Thyroid gland (tissue), 4 donors: ENCODE data around the gene BPIFA1. TPM values are rescaled to one million over a fixed set of nuclear protein-coding genes. Genes with fewer than 3 reads are reported as not detected.

Source experiments
- DNase-seq, 2 donors: peaks; one replicate each; pipeline ENCODE4 v3.0.0-alpha.2; 2019
- H3K27ac ChIP-seq, 3 donors: fragments of 200-600 bp; sonication (generic); 1 replicate in 2 of 3; 2 replicates in 1 of 3; pipeline ENCODE4 v1.5.1; 2016 to 2019; ENCODE audit warnings: mild to moderate bottlenecking in 1 of 3, moderate library complexity in 1 of 3
- H3K27me3 ChIP-seq: fragments of 200-600 bp; sonication (generic); one replicate; pipeline ENCODE4 v1.5.1; 2019
- H3K36me3 ChIP-seq, 2 donors: fragments of 200-600 bp; sonication (generic); one replicate each; pipeline ENCODE4 v1.5.1; 2016 to 2019
- H3K4me1 ChIP-seq, 2 donors: fragments of 200-600 bp; sonication (generic); one replicate each; pipeline ENCODE4 v1.5.1; 2017 to 2019
- H3K4me3 ChIP-seq, 3 donors: fragments of 200-600 bp; sonication (generic); replicated peaks in 1 of 3; 1 replicate in 2 of 3; 2 replicates in 1 of 3; pipeline ENCODE4 v1.5.1; 2016; ENCODE audit warnings: mild to moderate bottlenecking in 1 of 3
- H3K9me3 ChIP-seq: fragments of 200-600 bp; sonication (generic); one replicate; pipeline ENCODE4 v1.5.1; 2017
- POLR2A ChIP-seq, 2 donors: fragments of 450-650 bp; IDR thresholded peaks; one replicate each; pipeline ENCODE4 v1.6.1; 2017; ENCODE audit warnings: antibody characterized with exemption in 2 of 2, mild to moderate bottlenecking in 2 of 2, moderate library complexity in 1 of 2
- WGBS, 2 donors: methylation state at CpG; one replicate each; pipeline ENCODE4 v1.1.5; 2017; 5-methylcytosine and 5-hydroxymethylcytosine counted together
- intact Hi-C: fragments of 100-400 bp; cut with DNase I; formaldehyde crosslinking; loops from one replicate; pipeline ENCODE4 v1.15.1; 2023
- total RNA-seq, 4 donors: library from RNA; depleted of rRNA; stranded (reverse); fragments of >200 nt; gene quantifications; one replicate each; pipeline ENCODE4 v1.2.3, GENCODE V29; 2016
- TF ChIP-seq, protein P1 (sequence below), 6 experiments: fragments of 200-600 bp in 3 of 6; fragments of 450-650 bp in 3 of 6; sonication (generic) in 3 of 6; IDR thresholded peaks; one replicate each; pipeline ENCODE4 v1.5.1; 2016 to 2019; ENCODE audit warnings: antibody characterized with exemption in 6 of 6, mild to moderate bottlenecking in 2 of 6, inconsistent platforms in 1 of 6, moderate library complexity in 1 of 6

Gene BPIFA1
- total RNA-seq, 4 donors from 2014 or later, result not detected

DNA sequence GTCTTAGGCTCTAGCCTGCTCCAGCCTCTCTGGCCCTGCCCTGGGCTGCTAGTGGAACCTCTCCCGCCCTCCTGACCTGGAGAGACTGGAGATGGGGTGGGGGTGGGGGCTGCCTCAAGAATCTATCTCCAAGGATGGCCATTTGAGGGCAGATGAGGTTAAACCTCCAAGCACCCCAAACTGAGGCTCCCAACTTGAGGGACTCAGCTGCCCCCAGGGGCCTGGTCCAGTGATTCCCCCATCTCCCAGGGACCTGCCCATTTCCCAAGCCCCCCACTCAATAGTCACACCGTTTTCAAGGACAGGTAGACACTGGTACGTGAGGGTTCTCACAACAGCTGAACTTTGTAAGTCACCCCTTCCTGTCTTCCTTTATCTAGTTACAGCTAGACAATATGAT is 40.1 kb downstream of the BPIFA1 start:
- WGBS, 2 donors, result 74 to 78% methylated on average over 3 of the region's 3 CpGs
- TF ChIP-seq POLR2A (IDR thresholded peaks at IDR 0.05), result no peak
- TF ChIP-seq, protein P1, sequence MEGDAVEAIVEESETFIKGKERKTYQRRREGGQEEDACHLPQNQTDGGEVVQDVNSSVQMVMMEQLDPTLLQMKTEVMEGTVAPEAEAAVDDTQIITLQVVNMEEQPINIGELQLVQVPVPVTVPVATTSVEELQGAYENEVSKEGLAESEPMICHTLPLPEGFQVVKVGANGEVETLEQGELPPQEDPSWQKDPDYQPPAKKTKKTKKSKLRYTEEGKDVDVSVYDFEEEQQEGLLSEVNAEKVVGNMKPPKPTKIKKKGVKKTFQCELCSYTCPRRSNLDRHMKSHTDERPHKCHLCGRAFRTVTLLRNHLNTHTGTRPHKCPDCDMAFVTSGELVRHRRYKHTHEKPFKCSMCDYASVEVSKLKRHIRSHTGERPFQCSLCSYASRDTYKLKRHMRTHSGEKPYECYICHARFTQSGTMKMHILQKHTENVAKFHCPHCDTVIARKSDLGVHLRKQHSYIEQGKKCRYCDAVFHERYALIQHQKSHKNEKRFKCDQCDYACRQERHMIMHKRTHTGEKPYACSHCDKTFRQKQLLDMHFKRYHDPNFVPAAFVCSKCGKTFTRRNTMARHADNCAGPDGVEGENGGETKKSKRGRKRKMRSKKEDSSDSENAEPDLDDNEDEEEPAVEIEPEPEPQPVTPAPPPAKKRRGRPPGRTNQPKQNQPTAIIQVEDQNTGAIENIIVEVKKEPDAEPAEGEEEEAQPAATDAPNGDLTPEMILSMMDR (IDR thresholded peaks at IDR 0.05), result no peak
- H3K9me3 ChIP-seq, result no peaks in the 10 kb centered on the region
- H3K4me3 ChIP-seq, result no peak overlapping the region
- H3K36me3 ChIP-seq, result no peaks in the 10 kb centered on the region
- no peak overlapping the region for H3K27ac ChIP-seq
- H3K4me1 ChIP-seq, result peaks cover 8 to 16% of the 10 kb centered on the region in 2 donors
- no peaks in the 10 kb centered on the region for H3K27me3 ChIP-seq
- intact Hi-C loops, result no loop called here
- DNase-seq, result no peak

DNA sequence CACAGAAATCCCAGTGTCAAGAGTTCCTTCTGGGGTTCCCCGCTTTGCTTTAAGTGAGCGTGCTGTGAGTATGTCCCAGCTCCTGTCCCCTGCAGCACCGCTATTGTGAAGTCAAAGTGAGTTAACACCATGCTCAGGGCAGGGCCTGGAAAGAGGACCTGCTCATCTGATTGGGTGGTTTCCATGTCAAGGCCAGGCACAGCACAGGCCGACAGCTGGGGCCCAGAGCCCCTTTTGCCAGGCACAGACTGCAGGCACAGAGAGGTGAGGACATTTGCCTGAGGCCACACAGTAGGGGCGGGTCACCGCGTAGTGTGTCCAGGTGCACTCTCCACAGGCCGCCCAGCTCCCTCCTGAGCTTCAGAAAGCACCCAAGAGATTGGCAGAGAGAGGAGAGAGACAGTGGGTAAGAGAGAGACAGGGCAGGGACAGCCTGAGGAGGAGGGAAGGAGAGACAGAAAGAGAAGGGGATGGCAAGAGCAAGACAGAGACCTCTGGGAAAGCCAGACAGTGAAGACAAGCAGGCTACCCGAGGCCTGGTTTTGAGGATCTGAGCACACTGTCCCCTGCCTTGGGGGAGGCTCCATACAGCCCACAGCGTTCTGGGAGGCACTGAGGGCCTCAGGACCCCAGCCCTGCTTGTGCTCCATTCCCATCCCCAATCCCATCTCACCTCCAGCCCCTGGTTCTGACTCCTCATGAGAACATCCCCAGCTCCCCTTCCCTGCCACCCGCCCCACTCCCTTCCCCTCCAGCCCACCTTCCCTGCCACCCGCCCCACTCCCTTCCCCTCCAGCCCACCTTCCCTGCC is 40.7 kb downstream of the BPIFA1 start:
- Histone ChIP-seq H3K27me3 (no peaks in the 10 kb centered on the region), H3K27ac (no peak overlapping the region), H3K4me1 (peaks cover 14 to 20% of the 10 kb centered on the region in 2 donors), H3K4me3 (no peak overlapping the region), H3K36me3 (no peaks in the 10 kb centered on the region), H3K9me3 (no peaks in the 10 kb centered on the region)
- no peak for TF ChIP-seq POLR2A (IDR thresholded peaks at IDR 0.05)
- TF ChIP-seq, protein P1 (IDR thresholded peaks at IDR 0.05), result no peak
- intact Hi-C loops, result no loop called here
- DNase-seq, result no peak
- 83 to 87% methylated on average over 11 to 12 of the region's 12 CpGs for WGBS, 2 donors

DNA sequence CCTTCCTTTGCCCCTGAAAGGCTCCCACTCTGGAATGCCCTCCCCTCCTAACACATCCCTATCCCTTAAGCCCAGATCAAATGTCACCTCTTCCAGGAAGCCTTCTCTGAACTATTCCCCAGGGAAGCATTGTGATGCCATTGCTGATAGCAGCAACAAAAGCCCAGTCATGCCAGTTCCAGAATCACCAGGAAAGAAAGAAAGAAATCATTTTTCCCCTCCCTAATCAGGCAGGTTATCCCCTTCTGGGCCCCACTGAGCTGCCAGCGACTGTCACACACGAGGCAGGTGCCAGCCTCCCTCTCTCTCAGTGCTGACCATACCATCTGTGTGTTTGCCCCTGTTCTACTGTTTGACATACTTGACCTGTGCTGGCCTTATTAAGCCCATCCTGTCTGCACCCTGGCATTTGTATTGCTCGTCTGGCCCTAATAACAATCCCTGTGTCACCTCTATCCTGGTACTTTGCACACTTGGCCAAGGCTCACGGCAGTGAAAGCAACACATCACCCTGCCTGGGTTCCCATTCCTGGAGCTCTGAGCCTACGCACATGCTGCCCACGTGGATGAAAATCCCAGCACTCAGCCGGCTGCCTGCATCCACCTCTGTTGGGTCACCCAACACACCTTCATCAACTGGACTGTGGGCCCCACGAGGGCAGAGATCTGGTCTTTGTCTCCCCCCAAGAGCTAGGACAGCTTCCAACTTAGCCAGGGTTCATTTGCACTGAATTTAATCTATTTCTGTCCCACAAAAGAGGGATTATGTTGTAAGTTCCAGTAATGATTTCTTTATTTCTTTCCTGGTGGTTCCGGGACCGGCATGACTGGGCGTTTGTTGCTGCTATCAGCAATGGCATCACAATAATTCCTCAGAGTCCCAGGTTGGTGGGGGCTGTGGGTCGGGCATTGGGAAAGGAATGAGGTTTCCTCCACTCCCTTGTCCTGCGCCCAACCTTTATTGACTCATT is 42.0 kb downstream of the BPIFA1 start:
- no peak for DNase-seq
- Histone ChIP-seq H3K9me3 (no peaks in the 10 kb centered on the region), H3K27ac (no peak overlapping the region), H3K4me1 (peaks cover 16 to 24% of the 10 kb centered on the region in 2 donors), H3K36me3 (no peaks in the 10 kb centered on the region), H3K27me3 (no peaks in the 10 kb centered on the region), H3K4me3 (no peak overlapping the region)
- 73% methylated on average over 13 of the region's 13 CpGs for WGBS, 2 donors
- intact Hi-C loops, result no loop called here
- TF ChIP-seq, protein P1 (IDR thresholded peaks at IDR 0.05), result no peak
- TF ChIP-seq POLR2A (IDR thresholded peaks at IDR 0.05), result no peak

DNA sequence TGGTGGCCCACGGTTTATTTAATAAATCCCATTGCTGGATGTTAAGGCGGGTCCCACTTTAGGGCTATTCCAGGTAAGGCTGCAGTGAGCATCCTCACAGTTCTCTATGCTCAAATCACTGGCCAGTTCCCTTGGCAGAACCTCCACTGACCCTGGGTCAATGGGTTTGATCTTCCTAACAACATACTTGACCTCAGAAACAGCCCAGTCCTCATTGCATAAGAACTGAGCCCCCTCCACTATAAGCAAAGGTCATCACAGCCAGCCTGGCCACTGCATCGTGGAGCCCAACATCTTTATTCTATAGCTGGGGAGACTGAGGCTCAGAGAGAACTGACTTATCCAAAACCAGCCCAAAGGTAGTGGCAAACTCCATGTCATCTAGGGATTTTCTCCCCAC is 42.9 kb downstream of the BPIFA1 start:
- DNase-seq, result no peak
- Histone ChIP-seq H3K27me3 (no peaks in the 10 kb centered on the region), H3K4me3 (no peak overlapping the region), H3K4me1 (peaks cover 16 to 24% of the 10 kb centered on the region in 2 donors), H3K36me3 (no peaks in the 10 kb centered on the region), H3K27ac (no peak overlapping the region), H3K9me3 (no peaks in the 10 kb centered on the region)
- intact Hi-C loops, result no loop called here
- TF ChIP-seq, protein P1 (IDR thresholded peaks at IDR 0.05), result no peak
- no peak for TF ChIP-seq POLR2A (IDR thresholded peaks at IDR 0.05)
- WGBS, 2 donors, result 75 to 87% methylated on average over 3 of the region's 3 CpGs
